HepG2 (cell line): Measurements from ENCODE around the gene LRP5. TPM values are rescaled to one million over a fixed set of nuclear protein-coding genes. Genes with fewer than 3 reads are reported as not detected.

Experiments used
- ATF1 ChIP-seq: IDR thresholded peaks from 2 replicates; pipeline ENCODE4 v1.6.1; 2016; ENCODE audit warnings: mild to moderate bottlenecking, control low read depth
- ATRX ChIP-seq: sonication (generic); formaldehyde crosslinking; IDR thresholded peaks from 2 replicates; pipeline ENCODE4 v1.4.0; 2020; ENCODE audit warnings: missing genetic modification reagents, borderline replicate concordance
- GATA4 ChIP-seq: sonication (generic); IDR thresholded peaks from 2 replicates; pipeline ENCODE4 v1.6.1; 2016; ENCODE audit warnings: antibody characterized with exemption, low read depth, borderline replicate concordance
- MAFG ChIP-seq: sonication (generic); formaldehyde crosslinking; IDR thresholded peaks from 2 replicates; pipeline ENCODE4 v1.5.1; 2020; ENCODE audit warnings: mild to moderate bottlenecking, missing genetic modification reagents
- MEIS2 ChIP-seq: sonication (generic); formaldehyde crosslinking; IDR thresholded peaks from 2 replicates; pipeline ENCODE4 v1.9.0; 2021; ENCODE audit warnings: mild to moderate bottlenecking, missing genetic modification reagents
- NR3C1 ChIP-seq: sonication (generic); formaldehyde crosslinking; IDR thresholded peaks from 2 replicates; pipeline ENCODE4 v1.4.0; 2020; ENCODE audit warnings: missing genetic modification reagents
- PATZ1 ChIP-seq: sonication (generic); formaldehyde crosslinking; IDR thresholded peaks from 2 replicates; pipeline ENCODE4 v1.4.0; 2020; ENCODE audit warnings: missing genetic modification reagents
- SAP130 ChIP-seq: IDR thresholded peaks from 2 replicates; pipeline ENCODE4 v1.6.1; 2016; ENCODE audit warnings: low read depth
- SMAD9 ChIP-seq: sonication (generic); formaldehyde crosslinking; IDR thresholded peaks from 2 replicates; pipeline ENCODE4 v1.5.1; 2020; ENCODE audit warnings: mild to moderate bottlenecking, missing genetic modification reagents
- SNAPC2 ChIP-seq: sonication (generic); formaldehyde crosslinking; IDR thresholded peaks from 2 replicates; pipeline ENCODE4 v1.8.1; 2022; ENCODE audit warnings: mild to moderate bottlenecking, missing genetic modification reagents
- TBL1XR1 ChIP-seq: fragments of 150-350 bp; IDR thresholded peaks from 2 replicates; pipeline ENCODE4 v1.6.1; 2014; ENCODE audit warnings: borderline replicate concordance, low read length; ENCODE audit not compliant: partially characterized antibody
- TBX2 ChIP-seq: sonication (generic); formaldehyde crosslinking; IDR thresholded peaks from 2 replicates; pipeline ENCODE4 v1.5.0; 2020; ENCODE audit warnings: missing genetic modification reagents, mild to moderate bottlenecking, borderline replicate concordance
- YEATS2 ChIP-seq: sonication (generic); formaldehyde crosslinking; IDR thresholded peaks from 2 replicates; pipeline ENCODE4 v1.4.0; 2020; ENCODE audit warnings: missing genetic modification reagents, borderline replicate concordance
- ZBTB38 ChIP-seq: sonication (generic); formaldehyde crosslinking; IDR thresholded peaks from 2 replicates; pipeline ENCODE4 v1.5.1; 2020; ENCODE audit warnings: mild to moderate bottlenecking, missing genetic modification reagents
- ZFP36L2 ChIP-seq: sonication (generic); formaldehyde crosslinking; IDR thresholded peaks from 2 replicates; pipeline ENCODE4 v1.4.0; 2020; ENCODE audit warnings: missing genetic modification reagents
- ZFP62 ChIP-seq: sonication (generic); formaldehyde crosslinking; IDR thresholded peaks from 2 replicates; pipeline ENCODE4 v1.4.0; 2020; ENCODE audit warnings: missing genetic modification reagents
- ZFX ChIP-seq: sonication (generic); formaldehyde crosslinking; IDR thresholded peaks from 2 replicates; pipeline ENCODE4 v1.4.0; 2020; ENCODE audit warnings: mild to moderate bottlenecking, low read depth, missing genetic modification reagents, moderate library complexity
- ZNF431 ChIP-seq: sonication (generic); formaldehyde crosslinking; IDR thresholded peaks from 2 replicates; pipeline ENCODE4 v1.9.0; 2022; ENCODE audit warnings: missing genetic modification reagents, low read depth, mild to moderate bottlenecking, borderline replicate concordance
- ZNF564 ChIP-seq: sonication (generic); formaldehyde crosslinking; IDR thresholded peaks from 2 replicates; pipeline ENCODE4 v1.8.1; 2023; ENCODE audit warnings: mild to moderate bottlenecking, missing genetic modification reagents
- ZNF7 ChIP-seq: IDR thresholded peaks from 2 replicates; pipeline ENCODE4 v1.6.1; 2016; ENCODE audit warnings: missing biosample characterization, missing genetic modification reagents
- ZNF703 ChIP-seq: sonication (generic); formaldehyde crosslinking; IDR thresholded peaks from 2 replicates; pipeline ENCODE4 v1.5.1; 2020; ENCODE audit warnings: missing genetic modification reagents, mild to moderate bottlenecking, moderate library complexity, borderline replicate concordance
- ZSCAN21 ChIP-seq: sonication (generic); formaldehyde crosslinking; IDR thresholded peaks from 2 replicates; pipeline ENCODE4 v1.8.0; 2022; ENCODE audit warnings: mild to moderate bottlenecking, missing genetic modification reagents, moderate library complexity, borderline replicate concordance
- polyA plus RNA-seq, 8 experiments: library from polyadenylated mRNA; depleted of rRNA in 3 of 8; stranded (reverse) in 7 of 8; unstranded in 1 of 8; fragments of >200 nt; fragmentation: Illumina TruSeq in 4 of 8; extraction: Trizol in 4 of 8; gene quantifications; 2 replicates each; pipeline versions ENCODE4 v1.2.1 to v1.2.3, GENCODE V29; 2011 to 2016; ENCODE audit warnings: low read depth in 4 of 8, missing spikeins in 1 of 8, mixed read lengths in 1 of 8; ENCODE audit not compliant: insufficient read depth in 1 of 8
- total RNA-seq, 5 experiments: library from RNA; depleted of rRNA; stranded (reverse); fragments of >200 nt; fragmentation: Illumina TruSeq; extraction: Trizol; gene quantifications; 2 replicates each; pipeline ENCODE4 v1.2.3, GENCODE V29; 2016; ENCODE audit warnings: low read depth in 1 of 5
- TF ChIP-seq, protein P1 (sequence below): sonication (generic); formaldehyde crosslinking; IDR thresholded peaks from 2 replicates; pipeline ENCODE4 v1.8.0; 2022; ENCODE audit warnings: low read depth, missing genetic modification reagents
- TF ChIP-seq, protein P2 (sequence below): sonication (generic); formaldehyde crosslinking; IDR thresholded peaks from 2 replicates; pipeline ENCODE4 v1.5.0; 2020; ENCODE audit warnings: mild to moderate bottlenecking, missing genetic modification reagents
- TF ChIP-seq, protein P3 (sequence below): IDR thresholded peaks from 2 replicates; pipeline ENCODE4 v1.6.1; 2016; ENCODE audit warnings: low read depth

Gene LRP5
- total and polyA plus RNA-seq, 2 of the 13 experiments (the other 11 are each of a cell fraction or from before 2014, with no cell fraction given): 40.4 to 64.0 TPM

- TF ChIP-seq ATRX (CRISPR knock-in tag) (no peak), MEIS2 (CRISPR knock-in tag) (peak; percentile 69), ZSCAN21 (CRISPR knock-in tag) (no peak), ZBTB38 (CRISPR knock-in tag) (peak; percentile 39; the same call in 1 of the 2 replicates), PATZ1 (CRISPR knock-in tag) (peak; percentile 61), NR3C1 (CRISPR knock-in tag) (no peak), ZFX (CRISPR knock-in tag) (peak; percentile 38; the same call in 1 of the 2 replicates), ZFP36L2 (no peak), ZNF703 (CRISPR knock-in tag) (no peak), ATF1 (CRISPR knock-in tag) (no peak), MAFG (CRISPR knock-in tag) (no peak), TBX2 (CRISPR knock-in tag) (0 out of 2 replicates have a peak, but pooled peaks have one; percentile 57), SMAD9 (CRISPR knock-in tag) (no peak), ZNF431 (no peak), GATA4 (no peak), SNAPC2 (CRISPR knock-in tag) (no peak), ZFP62 (CRISPR knock-in tag) (no peak), SAP130 (CRISPR knock-in tag) (peak; percentile 63), YEATS2 (no peak), ZNF7 (CRISPR knock-in tag) (no peak), ZNF564 (0 out of 2 replicates have a peak, but pooled peaks have one; percentile 55), TBL1XR1 (peak; percentile 72)
- TF ChIP-seq, protein P1, sequence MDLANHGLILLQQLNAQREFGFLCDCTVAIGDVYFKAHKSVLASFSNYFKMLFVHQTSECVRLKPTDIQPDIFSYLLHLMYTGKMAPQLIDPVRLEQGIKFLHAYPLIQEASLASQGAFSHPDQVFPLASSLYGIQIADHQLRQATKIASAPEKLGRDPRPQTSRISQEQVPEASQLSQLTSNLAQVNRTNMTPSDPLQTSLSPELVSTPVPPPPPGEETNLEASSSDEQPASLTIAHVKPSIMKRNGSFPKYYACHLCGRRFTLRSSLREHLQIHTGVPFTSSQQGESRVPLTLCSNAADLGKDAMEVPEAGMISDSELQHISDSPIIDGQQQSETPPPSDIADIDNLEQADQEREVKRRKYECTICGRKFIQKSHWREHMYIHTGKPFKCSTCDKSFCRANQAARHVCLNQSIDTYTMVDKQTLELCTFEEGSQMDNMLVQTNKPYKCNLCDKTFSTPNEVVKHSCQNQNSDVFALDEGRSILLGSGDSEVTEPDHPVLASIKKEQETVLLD (CRISPR knock-in tag): no peak
- TF ChIP-seq, protein P2, sequence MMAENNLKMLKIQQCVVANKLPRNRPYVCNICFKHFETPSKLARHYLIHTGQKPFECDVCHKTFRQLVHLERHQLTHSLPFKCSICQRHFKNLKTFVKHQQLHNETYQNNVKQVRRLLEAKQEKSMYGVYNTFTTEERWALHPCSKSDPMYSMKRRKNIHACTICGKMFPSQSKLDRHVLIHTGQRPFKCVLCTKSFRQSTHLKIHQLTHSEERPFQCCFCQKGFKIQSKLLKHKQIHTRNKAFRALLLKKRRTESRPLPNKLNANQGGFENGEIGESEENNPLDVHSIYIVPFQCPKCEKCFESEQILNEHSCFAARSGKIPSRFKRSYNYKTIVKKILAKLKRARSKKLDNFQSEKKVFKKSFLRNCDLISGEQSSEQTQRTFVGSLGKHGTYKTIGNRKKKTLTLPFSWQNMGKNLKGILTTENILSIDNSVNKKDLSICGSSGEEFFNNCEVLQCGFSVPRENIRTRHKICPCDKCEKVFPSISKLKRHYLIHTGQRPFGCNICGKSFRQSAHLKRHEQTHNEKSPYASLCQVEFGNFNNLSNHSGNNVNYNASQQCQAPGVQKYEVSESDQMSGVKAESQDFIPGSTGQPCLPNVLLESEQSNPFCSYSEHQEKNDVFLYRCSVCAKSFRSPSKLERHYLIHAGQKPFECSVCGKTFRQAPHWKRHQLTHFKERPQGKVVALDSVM: no peak
- TF ChIP-seq, protein P3, sequence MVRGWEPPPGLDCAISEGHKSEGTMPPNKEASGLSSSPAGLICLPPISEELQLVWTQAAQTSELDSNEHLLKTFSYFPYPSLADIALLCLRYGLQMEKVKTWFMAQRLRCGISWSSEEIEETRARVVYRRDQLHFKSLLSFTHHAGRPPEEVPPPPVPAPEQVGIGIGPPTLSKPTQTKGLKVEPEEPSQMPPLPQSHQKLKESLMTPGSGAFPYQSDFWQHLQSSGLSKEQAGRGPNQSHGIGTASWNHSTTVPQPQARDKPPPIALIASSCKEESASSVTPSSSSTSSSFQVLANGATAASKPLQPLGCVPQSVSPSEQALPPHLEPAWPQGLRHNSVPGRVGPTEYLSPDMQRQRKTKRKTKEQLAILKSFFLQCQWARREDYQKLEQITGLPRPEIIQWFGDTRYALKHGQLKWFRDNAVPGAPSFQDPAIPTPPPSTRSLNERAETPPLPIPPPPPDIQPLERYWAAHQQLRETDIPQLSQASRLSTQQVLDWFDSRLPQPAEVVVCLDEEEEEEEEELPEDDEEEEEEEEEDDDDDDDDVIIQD (CRISPR knock-in tag): no peak
Observed at GRCh38 chr11:68373815-68374501, 61.6 kb downstream of the LRP5 start (continued).
